C4-2B (cell line): ENCODE results near the gene C17orf50.

ENCODE experiments used
- ZFX ChIP-seq: fragments of 450-650 bp; IDR thresholded peaks from 2 replicates; pipeline ENCODE4 v1.6.1; 2017
- TF ChIP-seq, protein P1 (sequence below): fragments of 450-650 bp; conservative IDR thresholded peaks from 2 replicates; pipeline ENCODE4 v1.5.1; 2017; ENCODE audit warnings: mild to moderate bottlenecking

DNA sequence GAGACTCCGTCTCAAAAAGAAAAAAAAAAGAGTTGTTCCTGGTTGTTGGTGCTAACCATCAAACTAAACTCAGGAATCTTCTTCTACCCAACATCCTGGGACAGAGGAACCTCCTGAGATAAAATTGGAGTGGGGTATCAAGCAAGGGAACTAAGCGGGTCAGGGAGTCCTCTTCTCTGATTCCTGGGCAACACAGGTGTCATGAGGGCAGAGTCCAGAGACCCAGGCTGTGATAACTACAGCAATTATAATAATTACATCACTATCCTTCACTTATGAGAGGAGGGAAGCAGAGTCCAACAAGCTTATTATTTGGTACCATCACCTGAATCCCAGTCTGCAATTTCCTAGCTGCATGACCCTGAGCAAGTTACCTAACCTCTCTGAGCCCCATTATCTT lies 8.1 kb downstream of the C17orf50 start:
- TF ChIP-seq, protein P1, sequence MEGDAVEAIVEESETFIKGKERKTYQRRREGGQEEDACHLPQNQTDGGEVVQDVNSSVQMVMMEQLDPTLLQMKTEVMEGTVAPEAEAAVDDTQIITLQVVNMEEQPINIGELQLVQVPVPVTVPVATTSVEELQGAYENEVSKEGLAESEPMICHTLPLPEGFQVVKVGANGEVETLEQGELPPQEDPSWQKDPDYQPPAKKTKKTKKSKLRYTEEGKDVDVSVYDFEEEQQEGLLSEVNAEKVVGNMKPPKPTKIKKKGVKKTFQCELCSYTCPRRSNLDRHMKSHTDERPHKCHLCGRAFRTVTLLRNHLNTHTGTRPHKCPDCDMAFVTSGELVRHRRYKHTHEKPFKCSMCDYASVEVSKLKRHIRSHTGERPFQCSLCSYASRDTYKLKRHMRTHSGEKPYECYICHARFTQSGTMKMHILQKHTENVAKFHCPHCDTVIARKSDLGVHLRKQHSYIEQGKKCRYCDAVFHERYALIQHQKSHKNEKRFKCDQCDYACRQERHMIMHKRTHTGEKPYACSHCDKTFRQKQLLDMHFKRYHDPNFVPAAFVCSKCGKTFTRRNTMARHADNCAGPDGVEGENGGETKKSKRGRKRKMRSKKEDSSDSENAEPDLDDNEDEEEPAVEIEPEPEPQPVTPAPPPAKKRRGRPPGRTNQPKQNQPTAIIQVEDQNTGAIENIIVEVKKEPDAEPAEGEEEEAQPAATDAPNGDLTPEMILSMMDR, result no peak
- no peak for TF ChIP-seq ZFX
